ENCODE measurements around the gene GRIN2A.

DNA sequence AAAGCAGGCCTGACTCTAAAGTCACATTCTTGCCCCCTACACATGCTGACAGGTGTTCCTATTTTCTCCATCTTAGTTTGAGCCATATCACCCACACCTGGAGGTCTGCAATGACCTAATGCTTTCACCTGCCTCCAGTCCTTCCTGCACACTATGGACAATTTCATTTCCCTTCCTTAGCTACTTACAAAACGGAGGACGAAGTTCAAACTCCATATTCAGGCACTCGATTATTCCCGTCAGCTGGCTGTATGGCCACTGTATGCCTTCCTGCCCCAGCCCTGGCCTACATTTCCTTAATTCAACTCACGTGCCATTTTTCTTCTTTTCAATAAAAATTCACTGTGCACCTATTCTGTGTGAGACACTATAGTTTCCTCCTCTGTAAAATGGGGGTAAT, 44.9 kb downstream of the GRIN2A start:
- TF ChIP-seq CTCF (IDR thresholded peaks at IDR 0.05) (no peak), POLR2A (IDR thresholded peaks at IDR 0.05) (no peak)

Data from adrenal gland (tissue), 5 donors.